Vagina (tissue), 2 donors: ENCODE data around the gene UNC13B.

ENCODE experiments used
- CTCF ChIP-seq, 3 experiments: fragments of 450-650 bp in 2 of 3; fragments of 200-600 bp in 1 of 3; sonication (generic) in 1 of 3; IDR thresholded peaks; one replicate each; pipeline ENCODE4 v1.5.1; 2017 to 2019; ENCODE audit warnings: antibody characterized with exemption in 3 of 3, mild to moderate bottlenecking in 2 of 3, moderate library complexity in 2 of 3
- POLR2AphosphoS5 ChIP-seq, 2 donors: sonication (generic); formaldehyde crosslinking; IDR thresholded peaks; one replicate each; pipeline ENCODE4 v1.9.0; 2017; ENCODE audit warnings: antibody characterized with exemption in 2 of 2, mild to moderate bottlenecking in 2 of 2, low read depth in 1 of 2; ENCODE audit not compliant: insufficient read depth in 1 of 2

- TF ChIP-seq CTCF (IDR thresholded peaks at IDR 0.05) (no peak), POLR2AphosphoS5 (IDR thresholded peaks at IDR 0.05; ENCODE audit: insufficient read depth in 1 of 2, low read depth in 1 of 2) (no peak)
Measured at GRCh38 chr9:35179347-35180280, 17.8 kb downstream of the UNC13B start.
